Erythroblast (primary cell): Measurements from ENCODE around the gene OR5M8.
A peak's percentile ranks its signal among the peaks of the same experiment; 100 is the strongest.

Source experiments
- DNase-seq, 2 experiments: peaks; one replicate each; lab custom pipeline; 2025; lab: John Stamatoyannopoulos, UW
- GATA1 ChIP-seq: IDR thresholded peaks from 2 replicates; pipeline ENCODE4 v1.6.1; 2011; ENCODE audit warnings: low read depth, mild to moderate bottlenecking, control low read depth, low read length, moderate library complexity
- POLR2A ChIP-seq: IDR thresholded peaks from 2 replicates; pipeline ENCODE4 v1.6.1; 2011; ENCODE audit warnings: mild to moderate bottlenecking, low read length

OR5M8 gene

GRCh38 chr11:56491270-56491669 is at the start of gene OR5M8:
TSS of gene OR5M8 (minus strand) at chr11:56491370. CDS start at chr11:56491370, 0 bp downstream.
- TF ChIP-seq POLR2A: no peak
- TF ChIP-seq GATA1: no peak
- no peak for DNase-seq

- no peak for DNase-seq
- TF ChIP-seq POLR2A (no peak), GATA1 (no peak)
Observed at GRCh38 chr11:56533054-56533740, 42.0 kb upstream of the OR5M8 start.

- no peak for TF ChIP-seq POLR2A
- no peak for TF ChIP-seq GATA1
- no peak for DNase-seq
Observed at GRCh38 chr11:56531856-56532255, 40.7 kb upstream of the OR5M8 start.

- no peak for TF ChIP-seq POLR2A
- TF ChIP-seq GATA1: no peak
Observed at GRCh38 chr11:56522008-56522407, 30.8 kb upstream of the OR5M8 start.

GRCh38 chr11:56513280-56513679 is 22.1 kb upstream of the OR5M8 start:
- TF ChIP-seq POLR2A (no peak), GATA1 (no peak)
- no peak for DNase-seq

More at GRCh38 chr11:56522008-56522407, 30.8 kb upstream of the OR5M8 start:
- DNase-seq: peak in 1 of 2 experiments; percentile 1

GRCh38 chr11:56509439-56509838 is 18.3 kb upstream of the OR5M8 start:
- DNase-seq: no peak
- TF ChIP-seq GATA1: no peak
- TF ChIP-seq POLR2A: no peak

GRCh38 chr11:56497010-56497409 is 5.8 kb upstream of the OR5M8 start:
- TF ChIP-seq GATA1 (no peak), POLR2A (no peak)

GRCh38 chr11:56495117-56495516 is 3.9 kb upstream of the OR5M8 start:
- no peak for DNase-seq
- TF ChIP-seq POLR2A (no peak), GATA1 (no peak)

More at GRCh38 chr11:56497010-56497409, 5.8 kb upstream of the OR5M8 start:
- DNase-seq: no peak

GRCh38 chr11:56486801-56487200 is 4.4 kb downstream of the OR5M8 start:
- TF ChIP-seq POLR2A (no peak), GATA1 (no peak)
- DNase-seq: no peak

- no peak for DNase-seq
- no peak for TF ChIP-seq POLR2A
- TF ChIP-seq GATA1: no peak
Observed at GRCh38 chr11:56474729-56475235, 16.4 kb downstream of the OR5M8 start.

GRCh38 chr11:56473252-56473651 is 17.9 kb downstream of the OR5M8 start, which contains the start of gene OR5M3:
TSS of gene OR5M3 (minus strand) at chr11:56473352. CDS start at chr11:56470497, 2,855 bp downstream.
- no peak for DNase-seq
- TF ChIP-seq GATA1: no peak
- TF ChIP-seq POLR2A: no peak

GRCh38 chr11:56457076-56457475 is 34.1 kb downstream of the OR5M8 start:
- DNase-seq: no peak
- TF ChIP-seq GATA1 (no peak), POLR2A (no peak)

- no peak for TF ChIP-seq GATA1
- no peak for TF ChIP-seq POLR2A
Observed at GRCh38 chr11:56453521-56453920, 37.6 kb downstream of the OR5M8 start.

More at GRCh38 chr11:56453521-56453920, 37.6 kb downstream of the OR5M8 start:
- no peak for DNase-seq
